GM10266 (cell line): ENCODE data around the gene TBX4.

Experiments
- DNase-seq: peaks from one replicate; pipeline ENCODE4 v3.0.0; 2012; ENCODE audit errors: extremely low spot score
- CTCF ChIP-seq: IDR thresholded peaks from 2 replicates; pipeline ENCODE4 v1.5.1; 2012; ENCODE audit warnings: mild to moderate bottlenecking, low read depth; ENCODE audit not compliant: control insufficient read depth, insufficient read depth; ENCODE audit errors: missing control alignments

Gene TBX4

GRCh38 chr17:61458000-61458399, 5.8 kb downstream of the TBX4 start:
- DNase-seq, result no peak
- no peak for TF ChIP-seq CTCF

- TF ChIP-seq CTCF, result no peak
- no peak for DNase-seq
Measured at GRCh38 chr17:61458421-61459141, 6.4 kb downstream of the TBX4 start.

- no peak for DNase-seq
- no peak for TF ChIP-seq CTCF
Measured at GRCh38 chr17:61459142-61459809, 7.1 kb downstream of the TBX4 start.

DNA sequence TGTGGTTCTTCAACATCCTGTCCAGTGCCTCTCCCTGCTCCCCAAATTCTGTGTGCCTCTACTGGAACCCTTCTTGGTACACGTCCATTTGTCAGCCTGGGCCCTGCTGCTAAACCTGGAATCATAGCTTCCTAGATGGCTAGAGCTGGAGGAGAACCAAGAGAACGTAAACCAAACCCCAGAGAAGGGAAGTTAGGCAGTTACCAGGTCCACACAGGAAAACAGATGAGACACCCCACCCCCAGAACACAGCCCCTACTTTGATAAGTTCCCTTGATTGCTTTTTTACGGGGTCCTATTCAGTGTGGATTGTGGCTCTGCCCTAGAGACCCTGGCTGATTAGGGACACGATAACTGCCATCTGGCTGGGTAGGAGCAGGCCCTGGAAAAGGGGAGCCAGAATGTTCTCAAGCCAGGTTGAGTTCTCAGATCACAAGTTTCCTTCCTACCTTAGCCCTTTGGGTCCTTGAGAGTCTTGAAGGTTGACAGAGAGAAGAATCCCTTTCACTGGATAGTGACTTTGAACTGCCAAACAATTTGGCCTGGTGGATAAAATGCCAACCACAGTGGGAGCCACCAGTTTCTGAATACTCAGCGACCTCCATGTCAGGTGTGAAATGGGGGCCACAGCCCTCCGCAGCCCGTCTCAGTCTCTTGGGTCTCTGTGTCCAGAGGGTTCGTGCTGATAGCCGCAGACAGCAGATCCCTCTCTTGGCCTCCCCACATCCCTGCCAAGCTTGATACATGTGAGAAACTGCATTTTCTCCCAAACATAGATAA, 7.9 kb downstream of the TBX4 start:
- no peak for TF ChIP-seq CTCF
- DNase-seq, result no peak

DNA sequence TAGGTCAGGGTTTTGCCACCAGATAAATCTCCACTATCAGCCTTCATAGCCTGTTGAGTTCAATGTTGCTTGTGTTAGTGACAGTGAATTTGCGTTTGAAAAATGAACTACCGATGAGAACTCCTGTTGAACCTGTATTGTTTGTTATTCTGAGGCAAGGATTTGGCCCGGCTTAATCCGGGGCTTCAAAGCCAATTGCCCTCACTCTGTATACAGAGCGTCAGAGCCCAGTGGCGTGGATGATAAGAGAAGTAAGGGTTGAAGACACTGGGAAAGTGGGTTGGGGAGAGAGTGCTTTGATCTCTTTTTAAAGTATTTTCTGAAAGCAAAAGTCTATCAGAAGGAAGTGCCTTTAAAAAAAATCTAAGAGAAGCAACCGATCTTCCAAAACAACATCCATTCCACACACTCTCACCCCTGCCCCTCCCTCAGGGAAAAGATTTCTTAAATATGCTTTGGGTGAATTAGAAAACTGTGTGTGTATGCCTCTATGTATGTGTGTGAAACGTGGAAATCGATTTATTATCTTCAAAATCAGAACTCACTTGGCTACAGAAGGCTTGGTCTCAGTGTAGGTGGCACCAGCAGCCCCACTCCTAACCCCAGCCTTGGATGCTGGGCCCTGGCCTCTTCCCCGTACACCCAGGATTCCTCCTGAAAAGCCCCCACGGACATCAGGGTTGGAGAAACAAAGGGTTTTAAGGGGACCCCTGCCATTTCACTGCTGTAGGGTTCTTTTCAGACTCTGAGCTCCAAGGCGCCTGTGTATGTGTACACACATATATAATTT, 8.8 kb downstream of the TBX4 start:
- no peak for DNase-seq
- no peak for TF ChIP-seq CTCF

DNA sequence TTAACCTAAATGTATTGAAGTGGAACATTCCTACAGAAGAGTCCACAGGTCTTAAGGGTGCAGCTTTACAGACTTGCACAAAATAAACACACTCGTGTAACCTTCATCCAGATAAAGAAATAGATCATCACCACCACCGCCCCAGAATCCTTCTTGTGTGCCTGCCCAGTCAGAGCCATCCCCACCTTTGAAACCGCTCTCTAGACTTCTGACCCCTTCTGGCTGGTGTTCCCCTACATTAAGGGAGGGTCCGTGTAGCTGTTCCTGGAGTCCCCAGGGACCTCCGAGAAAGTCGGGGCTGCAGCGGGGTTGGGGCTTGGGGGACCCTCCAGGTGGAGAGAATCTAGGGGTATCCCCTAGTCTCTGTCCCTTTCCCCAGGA, 9.4 kb downstream of the TBX4 start:
- no peak for DNase-seq
- no peak for TF ChIP-seq CTCF
